Effector memory CD4-positive, alpha-beta T cell (primary cell): ENCODE data around the gene DUSP22.

Experiments
- DNase-seq, 3 donors: peaks; one replicate each; pipeline ENCODE4 v3.0.0-alpha.2; 2020
- H3K27ac ChIP-seq: 2 replicates; pipeline ENCODE4 v1.7.0; 2013; ENCODE audit warnings: mild to moderate bottlenecking, low read length, moderate library complexity; ENCODE audit not compliant: insufficient read depth, poor library complexity, severe bottlenecking
- H3K27me3 ChIP-seq: replicated peaks from 2 replicates; pipeline ENCODE4 v1.7.0; 2013; ENCODE audit warnings: mild to moderate bottlenecking, low read length; ENCODE audit not compliant: insufficient read depth, control insufficient read depth, poor library complexity, severe bottlenecking
- H3K36me3 ChIP-seq: 2 replicates; pipeline ENCODE4 v1.7.0; 2013; ENCODE audit warnings: mild to moderate bottlenecking, low read length, moderate library complexity; ENCODE audit not compliant: control insufficient read depth, insufficient read depth
- H3K4me1 ChIP-seq: 2 replicates; pipeline ENCODE4 v1.7.0; 2013; ENCODE audit warnings: low read length, mild to moderate bottlenecking; ENCODE audit not compliant: control insufficient read depth, insufficient read depth, poor library complexity, severe bottlenecking
- H3K4me3 ChIP-seq: 2 replicates; pipeline ENCODE4 v1.7.0; 2013; ENCODE audit warnings: low read length, low read depth, mild to moderate bottlenecking; ENCODE audit not compliant: insufficient read depth, poor library complexity, severe bottlenecking
- H3K9me3 ChIP-seq: 2 replicates; pipeline ENCODE4 v1.7.0; 2013; ENCODE audit warnings: mild to moderate bottlenecking, low read length, moderate library complexity; ENCODE audit not compliant: control insufficient read depth

The DUSP22 gene

DNA sequence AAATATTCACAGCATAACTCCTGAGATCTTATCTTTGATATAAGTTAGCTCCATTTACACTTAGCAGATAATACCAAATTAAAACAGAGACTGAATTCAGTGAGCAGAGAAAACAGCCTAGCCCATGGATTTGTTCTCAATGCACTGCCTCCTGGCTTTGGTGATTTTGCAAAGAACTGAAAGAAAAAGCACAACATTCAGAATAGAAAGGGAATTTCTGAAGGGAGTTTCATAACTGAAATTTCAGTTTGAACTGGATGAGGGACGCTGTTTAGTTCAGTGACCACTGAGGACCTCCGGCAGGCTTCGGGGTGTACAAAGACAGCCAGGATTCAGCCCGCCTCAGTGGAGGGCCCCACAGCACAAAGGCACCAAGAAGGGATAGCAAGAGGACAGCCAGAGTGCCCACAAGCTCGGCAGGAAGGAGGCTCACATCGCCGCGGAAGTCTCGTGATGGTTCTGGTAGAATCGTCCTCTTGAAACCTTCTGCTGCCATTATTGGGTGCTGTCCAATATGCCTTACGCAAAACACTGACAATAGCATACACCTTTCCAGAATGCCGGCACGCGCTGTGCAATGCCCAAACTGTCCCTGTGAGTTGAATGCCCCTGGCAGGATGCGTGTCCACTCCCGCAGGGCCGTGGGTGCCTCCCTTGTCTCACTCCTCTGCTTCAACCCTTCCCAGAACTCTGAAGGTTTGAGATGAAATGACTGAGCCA lies 89.6 kb downstream of the DUSP22 start:
- Histone ChIP-seq H3K27me3 (no peaks in the 10 kb centered on the region), H3K9me3 (no peaks in the 10 kb centered on the region), H3K36me3 (no peaks in the 10 kb centered on the region), H3K4me3 (no peak overlapping the region), H3K4me1 (no peaks in the 10 kb centered on the region), H3K27ac (no peak overlapping the region)
- DNase-seq, result no peak

DNA sequence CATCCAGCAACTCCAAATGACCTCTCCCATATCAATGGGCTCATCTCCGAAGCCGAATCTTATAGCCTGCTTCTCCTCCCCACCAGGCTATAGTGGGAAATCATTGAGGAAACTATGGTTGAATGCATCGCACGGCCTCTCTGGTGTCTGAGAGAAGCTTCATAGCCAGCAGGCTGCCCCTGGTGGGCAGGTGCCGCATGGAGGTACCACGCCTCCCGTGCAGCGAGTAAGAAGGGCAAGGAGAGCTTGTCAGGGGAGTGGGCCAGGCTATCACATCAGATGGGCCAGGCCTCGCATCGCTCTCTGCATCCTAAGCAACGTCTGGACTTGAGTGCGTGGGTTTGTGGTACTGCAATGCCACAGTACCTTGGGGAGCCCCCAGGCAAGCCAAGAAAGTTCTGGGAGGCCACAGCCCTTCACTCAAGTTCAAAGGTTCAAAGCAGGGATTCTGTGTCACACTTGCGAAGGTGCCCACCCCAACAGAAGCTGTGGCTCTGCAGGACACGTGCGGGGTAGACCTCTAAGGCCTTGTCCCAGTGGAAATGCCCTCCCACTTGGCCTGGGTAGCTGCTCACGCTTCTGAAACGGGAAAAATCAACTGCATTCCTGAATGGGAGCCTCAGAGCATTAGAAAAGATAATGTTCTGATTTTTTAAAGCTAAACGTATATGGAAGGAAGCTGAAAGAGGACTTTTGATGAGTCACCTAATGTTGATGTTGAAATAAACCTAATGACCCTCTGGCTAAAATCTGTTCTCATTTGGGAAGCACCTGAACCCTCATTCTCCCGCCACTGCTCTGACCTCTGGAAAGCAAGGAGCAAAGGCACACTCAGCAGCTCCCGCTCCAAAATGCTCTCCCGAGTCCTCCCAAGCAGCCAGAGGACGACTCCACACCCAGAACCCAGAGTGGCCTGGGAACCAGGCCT lies 90.9 kb downstream of the DUSP22 start:
- H3K27ac ChIP-seq, result no peak overlapping the region
- no peaks in the 10 kb centered on the region for H3K4me1 ChIP-seq
- no peaks in the 10 kb centered on the region for H3K27me3 ChIP-seq
- H3K36me3 ChIP-seq, result no peaks in the 10 kb centered on the region
- no peak for DNase-seq
- H3K9me3 ChIP-seq, result no peaks in the 10 kb centered on the region
- H3K4me3 ChIP-seq, result no peak overlapping the region

DNA sequence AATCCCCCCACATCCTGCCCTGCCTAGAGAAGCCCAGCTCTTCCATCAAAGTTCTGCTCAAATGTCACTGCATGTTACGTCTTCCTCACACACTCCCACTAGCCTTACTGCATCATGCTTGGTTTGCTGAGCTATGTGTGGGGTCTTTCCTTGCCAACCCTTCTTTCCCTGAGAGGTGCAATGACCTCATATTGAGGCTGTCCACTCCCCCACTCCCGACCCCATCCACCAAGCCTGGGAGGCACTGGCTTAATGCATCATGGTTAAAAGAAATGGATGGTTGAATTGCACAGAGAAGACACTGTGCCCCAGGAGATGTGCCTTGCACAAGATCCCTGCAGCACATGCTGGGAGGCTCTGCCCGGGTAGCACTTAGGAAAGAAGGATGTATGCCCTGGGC lies 91.6 kb downstream of the DUSP22 start:
- Histone ChIP-seq H3K9me3 (no peaks in the 10 kb centered on the region), H3K4me3 (no peak overlapping the region), H3K36me3 (no peaks in the 10 kb centered on the region), H3K4me1 (no peaks in the 10 kb centered on the region), H3K27me3 (no peaks in the 10 kb centered on the region), H3K27ac (no peak overlapping the region)
- no peak for DNase-seq

DNA sequence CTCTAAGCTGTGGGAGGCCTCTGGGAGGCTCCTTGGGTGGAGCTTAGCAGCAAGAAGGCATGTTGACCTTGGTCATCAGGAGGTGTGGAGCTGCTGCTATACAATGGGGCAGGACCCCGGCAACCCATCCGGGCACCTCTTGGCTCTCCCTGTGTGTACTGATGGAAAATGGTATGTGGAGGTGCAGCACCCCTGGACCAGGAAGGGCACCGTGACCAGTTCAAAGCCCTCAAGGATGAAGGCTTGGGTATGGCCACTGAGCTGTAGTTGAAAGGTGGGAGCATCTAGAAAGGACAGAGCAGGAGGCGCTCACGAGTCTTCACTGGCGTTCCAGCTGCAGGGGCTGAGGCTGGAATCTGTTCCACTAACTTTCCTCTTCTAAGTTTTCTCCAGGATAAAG lies 92.6 kb downstream of the DUSP22 start:
- no peaks in the 10 kb centered on the region for H3K9me3 ChIP-seq
- no peaks in the 10 kb centered on the region for H3K27me3 ChIP-seq
- DNase-seq, result no peak
- H3K36me3 ChIP-seq, result no peaks in the 10 kb centered on the region
- H3K27ac ChIP-seq, result no peak overlapping the region
- peaks cover 5% of the 10 kb centered on the region for H3K4me1 ChIP-seq
- H3K4me3 ChIP-seq, result no peak overlapping the region

DNA sequence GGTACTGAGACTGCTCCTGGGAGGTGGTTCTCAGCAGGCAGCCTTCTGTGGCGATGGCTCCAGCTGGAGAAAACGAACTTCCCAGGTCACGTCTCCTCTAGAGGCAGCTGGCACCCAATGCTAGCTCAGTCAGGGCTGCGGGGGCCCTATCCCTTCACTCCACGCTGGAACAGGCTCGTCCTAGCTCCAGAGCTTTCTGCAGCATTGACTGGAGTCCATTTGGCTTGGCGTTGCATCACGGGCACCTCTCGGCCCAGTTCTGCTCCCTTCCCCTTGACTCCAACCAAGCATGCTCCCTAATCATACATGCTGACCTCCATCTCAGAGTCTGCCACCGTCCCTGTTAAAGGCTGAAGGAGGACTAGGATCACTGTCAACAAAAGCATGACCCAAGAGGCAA lies 93.3 kb downstream of the DUSP22 start:
- Histone ChIP-seq H3K9me3 (no peaks in the 10 kb centered on the region), H3K4me3 (no peak overlapping the region)

DNA sequence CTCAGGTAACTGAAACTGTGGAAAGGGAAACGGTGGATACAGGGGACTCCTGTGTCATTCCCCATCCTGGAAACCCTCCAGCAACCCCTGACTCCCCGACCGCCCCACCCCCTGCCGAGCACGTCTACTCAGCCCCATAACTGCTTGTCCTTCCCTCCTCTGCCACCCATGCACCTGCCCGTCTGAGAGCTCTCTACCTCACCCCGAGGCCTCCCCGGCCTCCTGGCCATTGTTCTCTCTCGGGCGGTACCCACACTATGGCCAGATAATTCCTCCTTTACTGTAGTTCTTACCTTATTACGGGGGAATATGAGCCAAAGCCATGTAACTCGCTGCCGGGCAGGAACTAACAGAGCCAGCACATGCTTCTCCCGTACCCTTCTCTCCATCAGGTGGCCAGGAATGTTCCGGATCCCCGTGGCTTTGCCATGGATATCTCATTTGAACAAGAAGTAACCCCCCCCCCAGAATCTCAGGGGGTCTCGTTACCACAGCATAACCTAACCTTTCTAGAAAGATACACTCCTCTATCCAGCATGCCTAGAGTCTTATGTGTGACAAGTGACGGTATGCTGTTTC lies 94.5 kb downstream of the DUSP22 start:
- H3K27ac ChIP-seq, result no peak overlapping the region
- H3K27me3 ChIP-seq, result no peaks in the 10 kb centered on the region
- H3K4me3 ChIP-seq, result no peak overlapping the region
- peaks cover 6% of the 10 kb centered on the region for H3K4me1 ChIP-seq
- H3K9me3 ChIP-seq, result no peaks in the 10 kb centered on the region
- no peaks in the 10 kb centered on the region for H3K36me3 ChIP-seq
- no peak for DNase-seq

More for the DNA sequence above, 93.3 kb downstream of the DUSP22 start:
- Histone ChIP-seq H3K4me1 (peaks cover 6% of the 10 kb centered on the region), H3K27me3 (no peaks in the 10 kb centered on the region), H3K27ac (no peak overlapping the region), H3K36me3 (no peaks in the 10 kb centered on the region)
- no peak for DNase-seq

DNA sequence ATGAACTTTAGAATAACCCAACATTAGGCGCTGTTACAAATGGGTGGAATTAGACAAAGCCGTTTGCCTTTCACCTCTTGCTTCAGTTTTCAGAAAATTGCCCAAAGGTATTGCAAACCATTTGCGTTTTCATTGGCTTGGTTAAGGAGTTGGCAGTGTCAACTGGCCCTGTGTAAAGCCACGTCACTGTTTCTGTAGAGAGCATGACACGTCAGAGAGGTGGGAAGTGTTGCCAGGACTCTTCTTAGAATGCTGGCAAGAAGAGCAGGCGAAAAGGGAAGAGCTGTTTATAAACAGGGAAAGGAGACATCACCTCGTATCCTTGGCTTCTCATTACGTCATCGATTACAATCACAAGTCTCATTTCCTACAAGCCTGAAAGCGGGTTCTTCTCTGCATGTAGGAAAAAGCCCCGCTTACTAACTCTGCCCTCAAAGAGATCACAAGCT lies 95.0 kb downstream of the DUSP22 start:
- Histone ChIP-seq H3K36me3 (no peaks in the 10 kb centered on the region), H3K4me3 (no peak overlapping the region), H3K27ac (no peak overlapping the region), H3K27me3 (no peaks in the 10 kb centered on the region), H3K9me3 (no peaks in the 10 kb centered on the region), H3K4me1 (peaks cover 10% of the 10 kb centered on the region)
- DNase-seq, result no peak

DNA sequence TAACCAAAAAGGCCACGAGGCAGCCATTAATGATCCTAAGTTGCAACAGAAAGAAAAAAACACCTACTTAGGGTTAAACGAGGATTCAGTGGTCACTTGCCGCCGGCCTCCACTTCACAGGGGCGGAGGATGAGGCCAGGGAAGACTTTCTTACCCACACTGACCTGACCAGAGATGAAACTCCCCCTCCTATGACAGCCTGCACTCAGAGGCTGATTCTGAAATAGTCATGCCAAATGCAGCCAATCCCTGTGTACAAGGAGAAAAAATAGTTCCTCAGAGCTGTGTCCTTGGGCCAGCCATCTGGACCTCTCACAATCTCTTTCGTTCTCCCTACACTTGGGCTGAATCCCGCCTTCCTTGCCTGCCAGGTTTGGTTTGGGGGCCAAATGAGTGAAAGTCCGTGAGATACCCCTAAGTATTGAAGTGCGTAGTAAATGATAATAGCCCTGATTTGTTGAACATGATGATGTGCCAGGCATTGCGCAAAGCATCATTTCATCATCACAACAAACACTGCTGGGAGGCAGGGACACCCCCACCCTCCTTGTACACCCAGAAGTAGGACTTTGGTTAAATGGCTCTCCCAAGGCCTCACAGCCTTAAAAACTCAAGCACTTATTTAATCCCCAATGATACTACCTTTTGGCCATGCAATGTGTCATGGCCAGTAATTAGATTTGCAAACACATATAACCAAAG lies 96.1 kb downstream of the DUSP22 start:
- H3K27ac ChIP-seq, result no peak overlapping the region
- no peaks in the 10 kb centered on the region for H3K27me3 ChIP-seq
- H3K9me3 ChIP-seq, result no peaks in the 10 kb centered on the region
- no peak overlapping the region for H3K4me3 ChIP-seq
- DNase-seq, result no peak
- H3K4me1 ChIP-seq, result peaks cover 13% of the 10 kb centered on the region
- H3K36me3 ChIP-seq, result no peaks in the 10 kb centered on the region

DNA sequence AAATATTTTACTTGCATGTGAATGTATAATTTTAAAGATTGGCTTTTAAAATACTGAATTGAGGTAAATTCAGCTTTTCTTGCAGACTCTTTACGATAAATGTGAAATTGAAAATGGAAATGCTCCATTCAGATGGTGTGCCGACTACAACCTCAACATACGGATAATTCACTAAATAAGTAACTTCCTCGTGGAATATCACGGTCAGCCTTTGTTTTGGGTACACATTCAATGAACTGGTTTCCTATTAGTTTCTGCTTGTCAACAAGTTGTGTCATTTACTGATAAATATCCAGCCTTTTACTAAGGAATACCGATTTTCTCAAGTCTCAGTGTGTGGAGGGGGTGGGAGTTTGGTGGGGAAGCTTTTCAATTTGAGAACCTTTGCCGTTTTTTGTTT lies 96.9 kb downstream of the DUSP22 start:
- no peaks in the 10 kb centered on the region for H3K36me3 ChIP-seq
- H3K27me3 ChIP-seq, result no peaks in the 10 kb centered on the region
- no peak overlapping the region for H3K27ac ChIP-seq

More for the DNA sequence above, 96.9 kb downstream of the DUSP22 start:
- Histone ChIP-seq H3K9me3 (no peaks in the 10 kb centered on the region), H3K4me3 (no peak overlapping the region), H3K4me1 (peaks cover 13% of the 10 kb centered on the region)
- no peak for DNase-seq
